HepG2 (cell line): ENCODE data around the gene ZFP1. TPM values are rescaled to one million over a fixed set of nuclear protein-coding genes. Genes with fewer than 3 reads are reported as not detected.

Experiments
- AGO2 ChIP-seq: fragments of 200-400 bp; formaldehyde crosslinking; optimal IDR thresholded peaks from 2 replicates; pipeline ENCODE3; 2017; ENCODE audit warnings: mild to moderate bottlenecking, low read depth, low read length, moderate library complexity
- CHD4 ChIP-seq: fragments of 200-600 bp; sonication (generic); IDR thresholded peaks from 2 replicates; pipeline ENCODE4 v1.7.0; 2017; ENCODE audit warnings: mild to moderate bottlenecking, low read length, borderline replicate concordance
- EP300 ChIP-seq, 3 experiments: sonication (generic) in 1 of 3; formaldehyde crosslinking in 1 of 3; IDR thresholded peaks; 2 replicates each; pipeline versions ENCODE4 v1.5.1 to v1.6.1; 2011 to 2020; ENCODE audit warnings: low read depth in 2 of 3, low read length in 2 of 3, borderline replicate concordance in 1 of 3, improper control_type of control experiment in 1 of 3, mild to moderate bottlenecking in 1 of 3, missing genetic modification reagents in 1 of 3, moderate library complexity in 1 of 3
- FOXK1 ChIP-seq: sonication (generic); formaldehyde crosslinking; IDR thresholded peaks from 2 replicates; pipeline ENCODE4 v1.4.0; 2020; ENCODE audit warnings: low read depth, missing genetic modification reagents, borderline replicate concordance
- KDM5B ChIP-seq: sonication (generic); formaldehyde crosslinking; IDR thresholded peaks from 2 replicates; pipeline ENCODE4 v1.4.0; 2020; ENCODE audit warnings: missing genetic modification reagents, mild to moderate bottlenecking, borderline replicate concordance
- KLF16 ChIP-seq, 2 experiments: sonication (generic) in 1 of 2; formaldehyde crosslinking in 1 of 2; IDR thresholded peaks; 2 replicates each; pipeline versions ENCODE4 v1.6.1 to v1.8.0; 2016 to 2023; ENCODE audit warnings: missing genetic modification reagents in 2 of 2, missing compliant biosample characterization in 1 of 2
- MED1 ChIP-seq: sonication (generic); formaldehyde crosslinking; IDR thresholded peaks from 2 replicates; pipeline ENCODE4 v1.4.0; 2020; ENCODE audit warnings: missing genetic modification reagents
- NCOA5 ChIP-seq: sonication (generic); formaldehyde crosslinking; IDR thresholded peaks from 2 replicates; pipeline ENCODE4 v1.4.0; 2020; ENCODE audit warnings: missing genetic modification reagents
- ONECUT2 ChIP-seq: sonication (generic); formaldehyde crosslinking; IDR thresholded peaks from 2 replicates; pipeline ENCODE4 v1.4.0; 2020; ENCODE audit warnings: missing genetic modification reagents
- SRY ChIP-seq: sonication (generic); formaldehyde crosslinking; IDR thresholded peaks from 2 replicates; pipeline ENCODE4 v1.8.0; 2022; ENCODE audit warnings: mild to moderate bottlenecking, missing genetic modification reagents
- ZNF234 ChIP-seq: sonication (generic); formaldehyde crosslinking; conservative IDR thresholded peaks from 2 replicates; pipeline ENCODE4 v1.5.1; 2020; ENCODE audit warnings: mild to moderate bottlenecking, missing genetic modification reagents
- ZNF431 ChIP-seq: sonication (generic); formaldehyde crosslinking; IDR thresholded peaks from 2 replicates; pipeline ENCODE4 v1.9.0; 2022; ENCODE audit warnings: missing genetic modification reagents, low read depth, mild to moderate bottlenecking, borderline replicate concordance
- ZNF737 ChIP-seq: sonication (generic); formaldehyde crosslinking; IDR thresholded peaks from 2 replicates; pipeline ENCODE4 v1.5.0; 2020; ENCODE audit warnings: missing genetic modification reagents, mild to moderate bottlenecking, borderline replicate concordance
- ZSCAN9 ChIP-seq: IDR thresholded peaks from 2 replicates; pipeline ENCODE4 v1.6.1; 2016; ENCODE audit warnings: borderline replicate concordance
- polyA plus RNA-seq, 8 experiments: library from polyadenylated mRNA; depleted of rRNA in 3 of 8; stranded (reverse) in 7 of 8; unstranded in 1 of 8; fragments of >200 nt; fragmentation: Illumina TruSeq in 4 of 8; extraction: Trizol in 4 of 8; gene quantifications; 2 replicates each; pipeline versions ENCODE4 v1.2.1 to v1.2.3, GENCODE V29; 2011 to 2016; ENCODE audit warnings: low read depth in 4 of 8, missing spikeins in 1 of 8, mixed read lengths in 1 of 8; ENCODE audit not compliant: insufficient read depth in 1 of 8
- total RNA-seq, 5 experiments: library from RNA; depleted of rRNA; stranded (reverse); fragments of >200 nt; fragmentation: Illumina TruSeq; extraction: Trizol; gene quantifications; 2 replicates each; pipeline ENCODE4 v1.2.3, GENCODE V29; 2016; ENCODE audit warnings: low read depth in 1 of 5
- TF ChIP-seq, protein P1 (sequence below): IDR thresholded peaks from 2 replicates; pipeline ENCODE4 v1.6.1; 2016; ENCODE audit warnings: missing compliant biosample characterization, missing genetic modification reagents, borderline replicate concordance
- TF ChIP-seq, protein P2 (sequence below): IDR thresholded peaks from 2 replicates; pipeline ENCODE4 v1.6.1; 2012; ENCODE audit warnings: low read depth, low read length, improper control_type of control experiment
- TF ChIP-seq, protein P3 (sequence below): IDR thresholded peaks from 2 replicates; pipeline ENCODE4 v1.6.1; 2016; ENCODE audit warnings: low read depth, borderline replicate concordance
- TF ChIP-seq, protein P4 (sequence below): sonication (generic); formaldehyde crosslinking; IDR thresholded peaks from 2 replicates; pipeline ENCODE4 v1.9.0; 2021; ENCODE audit warnings: missing genetic modification reagents, borderline replicate concordance
- TF ChIP-seq, protein P5 (sequence below): sonication (generic); formaldehyde crosslinking; IDR thresholded peaks from 2 replicates; pipeline ENCODE4 v1.9.0; 2022; ENCODE audit warnings: low read depth, missing genetic modification reagents

Gene ZFP1
- total and polyA plus RNA-seq, 2 of the 13 experiments (the other 11 are each of a cell fraction or from before 2014, with no cell fraction given): 8.3 to 14.0 TPM

DNA sequence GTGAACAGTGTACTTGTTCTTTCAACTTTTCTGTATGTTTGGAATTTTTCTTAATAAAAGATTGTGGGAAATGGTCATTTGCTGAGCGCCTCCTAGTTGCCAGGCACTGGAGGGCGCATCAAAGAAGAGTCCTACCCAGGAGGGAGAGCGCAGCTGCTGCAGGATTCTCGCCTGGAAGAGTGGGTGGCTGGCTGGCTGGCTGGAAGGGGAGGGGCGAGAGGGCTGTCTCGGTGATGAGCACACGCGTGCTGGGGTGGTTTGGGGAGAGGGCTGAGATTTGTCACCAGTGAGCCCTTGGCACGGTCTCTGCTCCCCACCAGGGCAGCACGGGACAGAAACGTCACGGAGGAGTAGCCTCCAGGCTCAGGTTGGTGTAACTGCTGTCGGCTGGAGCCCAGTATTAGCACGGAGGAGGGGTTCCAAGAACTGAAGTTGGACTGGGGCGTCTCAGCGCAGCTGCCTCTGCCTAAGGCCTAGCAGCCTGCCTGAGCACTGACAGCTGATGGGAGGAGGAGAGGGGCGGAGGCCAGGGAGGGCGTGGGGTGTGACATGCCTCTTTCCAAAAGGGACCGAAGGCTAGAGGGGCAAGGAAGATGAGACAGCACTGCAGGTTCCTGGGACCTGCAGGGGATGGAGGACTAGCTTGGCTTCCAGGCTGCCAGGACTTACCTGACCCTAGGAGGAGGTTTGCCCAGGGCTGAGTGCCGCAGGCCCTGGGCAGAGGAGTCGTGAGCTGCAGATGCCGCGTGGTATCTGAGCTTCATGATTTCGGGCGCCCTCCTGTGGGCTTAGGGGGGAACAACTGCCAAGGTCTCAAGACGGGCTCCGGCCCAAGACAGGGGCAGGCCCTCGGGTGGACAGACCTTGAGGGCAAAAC lies 37.4 kb upstream of the ZFP1 start (continued):
- TF ChIP-seq, protein P1, sequence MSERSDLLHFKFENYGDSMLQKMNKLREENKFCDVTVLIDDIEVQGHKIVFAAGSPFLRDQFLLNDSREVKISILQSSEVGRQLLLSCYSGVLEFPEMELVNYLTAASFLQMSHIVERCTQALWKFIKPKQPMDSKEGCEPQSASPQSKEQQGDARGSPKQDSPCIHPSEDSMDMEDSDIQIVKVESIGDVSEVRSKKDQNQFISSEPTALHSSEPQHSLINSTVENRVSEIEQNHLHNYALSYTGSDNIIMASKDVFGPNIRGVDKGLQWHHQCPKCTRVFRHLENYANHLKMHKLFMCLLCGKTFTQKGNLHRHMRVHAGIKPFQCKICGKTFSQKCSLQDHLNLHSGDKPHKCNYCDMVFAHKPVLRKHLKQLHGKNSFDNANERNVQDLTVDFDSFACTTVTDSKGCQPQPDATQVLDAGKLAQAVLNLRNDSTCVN (CRISPR knock-in tag): 0 out of 2 replicates have a peak, but pooled peaks have one; percentile 61
- TF ChIP-seq, protein P2, sequence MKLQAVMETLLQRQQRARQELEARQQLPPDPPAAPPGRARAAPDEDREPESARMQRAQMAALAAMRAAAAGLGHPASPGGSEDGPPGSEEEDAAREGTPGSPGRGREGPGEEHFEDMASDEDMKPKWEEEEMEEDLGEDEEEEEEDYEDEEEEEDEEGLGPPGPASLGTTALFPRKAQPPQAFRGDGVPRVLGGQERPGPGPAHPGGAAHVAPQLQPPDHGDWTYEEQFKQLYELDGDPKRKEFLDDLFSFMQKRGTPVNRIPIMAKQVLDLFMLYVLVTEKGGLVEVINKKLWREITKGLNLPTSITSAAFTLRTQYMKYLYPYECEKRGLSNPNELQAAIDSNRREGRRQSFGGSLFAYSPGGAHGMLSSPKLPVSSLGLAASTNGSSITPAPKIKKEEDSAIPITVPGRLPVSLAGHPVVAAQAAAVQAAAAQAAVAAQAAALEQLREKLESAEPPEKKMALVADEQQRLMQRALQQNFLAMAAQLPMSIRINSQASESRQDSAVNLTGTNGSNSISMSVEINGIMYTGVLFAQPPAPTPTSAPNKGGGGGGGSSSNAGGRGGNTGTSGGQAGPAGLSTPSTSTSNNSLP: no peak
- TF ChIP-seq, protein P3, sequence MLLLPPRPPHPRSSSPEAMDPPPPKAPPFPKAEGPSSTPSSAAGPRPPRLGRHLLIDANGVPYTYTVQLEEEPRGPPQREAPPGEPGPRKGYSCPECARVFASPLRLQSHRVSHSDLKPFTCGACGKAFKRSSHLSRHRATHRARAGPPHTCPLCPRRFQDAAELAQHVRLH (CRISPR knock-in tag): peak; percentile 55; the same call in 1 of the 2 replicates
- no peak for TF ChIP-seq ZNF234 (CRISPR knock-in tag)
- TF ChIP-seq KLF16 (CRISPR knock-in tag; IDR thresholded peaks at IDR 0.05): peak in 1 of 2 experiments; percentile 55; a peak in 2 of 4 replicates
- TF ChIP-seq ZNF737: no peak
- TF ChIP-seq SRY (CRISPR knock-in tag): no peak
- TF ChIP-seq, protein P4, sequence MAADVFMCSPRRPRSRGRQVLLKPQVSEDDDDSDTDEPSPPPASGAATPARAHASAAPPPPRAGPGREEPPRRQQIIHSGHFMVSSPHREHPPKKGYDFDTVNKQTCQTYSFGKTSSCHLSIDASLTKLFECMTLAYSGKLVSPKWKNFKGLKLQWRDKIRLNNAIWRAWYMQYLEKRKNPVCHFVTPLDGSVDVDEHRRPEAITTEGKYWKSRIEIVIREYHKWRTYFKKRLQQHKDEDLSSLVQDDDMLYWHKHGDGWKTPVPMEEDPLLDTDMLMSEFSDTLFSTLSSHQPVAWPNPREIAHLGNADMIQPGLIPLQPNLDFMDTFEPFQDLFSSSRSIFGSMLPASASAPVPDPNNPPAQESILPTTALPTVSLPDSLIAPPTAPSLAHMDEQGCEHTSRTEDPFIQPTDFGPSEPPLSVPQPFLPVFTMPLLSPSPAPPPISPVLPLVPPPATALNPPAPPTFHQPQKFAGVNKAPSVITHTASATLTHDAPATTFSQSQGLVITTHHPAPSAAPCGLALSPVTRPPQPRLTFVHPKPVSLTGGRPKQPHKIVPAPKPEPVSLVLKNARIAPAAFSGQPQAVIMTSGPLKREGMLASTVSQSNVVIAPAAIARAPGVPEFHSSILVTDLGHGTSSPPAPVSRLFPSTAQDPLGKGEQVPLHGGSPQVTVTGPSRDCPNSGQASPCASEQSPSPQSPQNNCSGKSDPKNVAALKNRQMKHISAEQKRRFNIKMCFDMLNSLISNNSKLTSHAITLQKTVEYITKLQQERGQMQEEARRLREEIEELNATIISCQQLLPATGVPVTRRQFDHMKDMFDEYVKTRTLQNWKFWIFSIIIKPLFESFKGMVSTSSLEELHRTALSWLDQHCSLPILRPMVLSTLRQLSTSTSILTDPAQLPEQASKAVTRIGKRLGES (CRISPR knock-in tag): no peak
- TF ChIP-seq CHD4: no peak
- peak; percentile 73; the same call in 1 of the 2 replicates for TF ChIP-seq ZSCAN9
- TF ChIP-seq KDM5B (CRISPR knock-in tag): peak; percentile 64; the same call in 1 of the 2 replicates
- TF ChIP-seq ZNF431 (CRISPR knock-in tag): no peak
- peak; percentile 95 for TF ChIP-seq AGO2
- no peak; the same call in 1 of the 2 replicates for TF ChIP-seq FOXK1 (CRISPR knock-in tag)
- peak; percentile 67 for TF ChIP-seq MED1 (CRISPR knock-in tag)
- TF ChIP-seq EP300 (IDR thresholded peaks at IDR 0.05; ENCODE audit: low read depth in 2 of 2, low read length in 2 of 2): no peak
- no peak for TF ChIP-seq EP300 (CRISPR knock-in tag; IDR thresholded peaks at IDR 0.05; ENCODE audit: borderline replicate concordance)
- TF ChIP-seq NCOA5: no peak
- TF ChIP-seq, protein P5, sequence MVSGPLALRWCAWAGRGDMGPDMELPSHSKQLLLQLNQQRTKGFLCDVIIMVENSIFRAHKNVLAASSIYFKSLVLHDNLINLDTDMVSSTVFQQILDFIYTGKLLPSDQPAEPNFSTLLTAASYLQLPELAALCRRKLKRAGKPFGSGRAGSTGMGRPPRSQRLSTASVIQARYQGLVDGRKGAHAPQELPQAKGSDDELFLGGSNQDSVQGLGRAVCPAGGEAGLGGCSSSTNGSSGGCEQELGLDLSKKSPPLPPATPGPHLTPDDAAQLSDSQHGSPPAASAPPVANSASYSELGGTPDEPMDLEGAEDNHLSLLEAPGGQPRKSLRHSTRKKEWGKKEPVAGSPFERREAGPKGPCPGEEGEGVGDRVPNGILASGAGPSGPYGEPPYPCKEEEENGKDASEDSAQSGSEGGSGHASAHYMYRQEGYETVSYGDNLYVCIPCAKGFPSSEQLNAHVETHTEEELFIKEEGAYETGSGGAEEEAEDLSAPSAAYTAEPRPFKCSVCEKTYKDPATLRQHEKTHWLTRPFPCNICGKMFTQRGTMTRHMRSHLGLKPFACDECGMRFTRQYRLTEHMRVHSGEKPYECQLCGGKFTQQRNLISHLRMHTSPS (CRISPR knock-in tag): 0 out of 2 replicates have a peak, but pooled peaks have one; percentile 51
- TF ChIP-seq ONECUT2: 0 out of 2 replicates have a peak, but pooled peaks have one; percentile 5
